ENCODE data around the gene MEF2A.
"Not testable (repeated sequence)": the region's sequence is repeated elsewhere in the genome, so short reads cannot be mapped to it uniquely, and the experiment has no call there.

The MEF2A gene
- 58.0 to 63.5 reads per million in 2 donors for total RNA-seq

DNA sequence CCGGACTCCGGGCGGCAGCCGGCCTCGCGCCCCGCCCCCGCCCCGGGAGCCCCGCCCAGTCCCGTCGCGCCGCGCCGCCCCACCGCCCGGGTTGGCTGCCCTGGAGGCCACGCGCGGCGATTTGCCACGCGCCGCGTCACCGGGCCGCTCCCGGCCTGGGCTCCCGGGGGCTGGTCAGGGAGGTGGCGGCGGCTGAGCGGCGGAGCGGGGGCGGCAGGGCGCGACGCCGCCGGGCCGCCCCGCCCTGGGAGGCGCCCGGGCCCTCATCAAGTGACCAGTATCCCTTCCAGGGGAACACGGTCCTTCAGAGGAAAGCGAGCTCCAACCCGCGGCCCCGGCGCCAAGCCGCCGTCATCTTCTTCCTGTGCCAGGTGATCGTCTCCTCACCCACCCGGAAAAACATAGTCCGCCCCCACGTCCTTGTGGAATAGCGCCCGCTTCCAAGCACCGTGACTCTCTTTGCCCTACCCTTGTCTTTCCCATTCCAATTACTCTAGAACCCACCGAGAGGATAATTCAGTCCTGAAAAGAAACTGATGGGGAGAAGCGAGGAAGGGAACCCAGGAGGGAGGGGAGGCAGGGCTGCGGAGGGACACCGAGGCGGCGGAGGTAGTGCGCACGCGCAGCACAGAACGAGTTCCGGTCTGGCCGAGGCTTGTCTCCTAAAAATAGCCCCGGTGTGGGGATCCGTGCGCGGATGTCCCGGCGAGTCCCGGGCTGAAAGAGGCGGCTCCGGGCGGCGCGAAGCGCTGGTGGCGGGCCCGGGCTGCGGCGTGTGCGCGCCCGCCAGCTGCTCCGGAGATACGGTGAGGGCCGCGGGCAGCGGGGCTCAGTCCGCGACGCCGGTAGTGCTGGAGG lies at the start of gene MEF2A:
Gene MEF2A (plus strand): TSS at position 686 of the 858 bp plus-strand sequence. CDS start 67,136 bp downstream, outside the sequence.
- DNase-seq: peak; percentile 82

DNA sequence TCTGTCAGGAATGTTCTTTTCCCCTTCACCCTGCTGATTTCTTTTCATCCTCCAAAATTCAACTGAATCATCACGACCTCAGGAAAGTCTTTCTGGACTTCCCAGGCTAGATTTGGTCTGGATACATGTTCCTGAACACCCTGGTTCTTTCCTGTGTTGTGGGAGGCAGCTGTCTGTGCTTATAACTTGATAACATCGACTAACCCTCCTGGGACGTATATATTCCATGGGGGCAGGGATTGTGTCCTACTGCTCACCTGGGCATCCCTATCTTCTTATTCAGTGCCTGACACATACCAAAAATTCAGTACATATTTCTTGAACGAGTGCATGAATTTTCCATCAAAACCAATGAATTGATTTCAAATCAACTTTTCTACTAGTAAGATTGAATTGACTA lies 47.6 kb upstream of the MEF2A start:
- no peak for DNase-seq

DNA sequence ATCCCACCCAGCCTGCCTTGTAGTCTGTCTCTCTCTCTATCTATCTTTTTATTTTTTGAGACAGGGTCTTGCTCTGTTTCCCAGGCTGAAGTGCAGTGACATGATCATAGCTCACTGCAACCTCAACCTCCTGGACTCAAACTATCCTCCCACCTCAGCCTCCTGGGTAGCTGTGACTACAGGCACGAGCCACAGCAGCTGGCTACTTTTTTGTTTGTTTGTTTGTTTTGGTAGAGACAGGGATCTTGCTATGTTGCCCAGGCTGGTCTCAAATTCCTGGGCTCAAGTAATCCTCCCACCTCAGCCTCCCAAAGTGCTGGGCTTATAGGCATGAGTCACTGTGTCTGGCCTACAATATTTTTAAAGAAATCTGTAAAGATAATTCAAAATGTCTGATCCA lies 46.4 kb upstream of the MEF2A start:
- DNase-seq: not testable (repeated sequence)

DNA sequence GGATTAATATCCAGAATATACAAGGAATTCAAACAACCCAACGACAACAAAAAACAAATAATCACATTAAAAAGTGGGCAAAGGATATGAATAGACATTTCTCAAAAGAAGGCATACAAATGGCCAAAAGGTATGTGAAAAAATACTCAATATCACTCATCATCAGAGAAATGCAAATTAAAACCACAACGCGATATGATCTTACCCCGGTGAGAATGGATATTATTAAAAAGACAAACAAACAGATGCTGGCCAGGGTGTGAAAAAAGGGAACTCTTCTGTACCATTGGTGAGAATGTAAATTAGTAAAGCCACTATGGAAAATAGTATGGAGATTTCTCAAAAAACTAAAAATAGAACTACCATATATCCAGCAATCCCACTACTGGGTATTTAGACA lies 43.5 kb upstream of the MEF2A start:
- no peak for DNase-seq

DNA sequence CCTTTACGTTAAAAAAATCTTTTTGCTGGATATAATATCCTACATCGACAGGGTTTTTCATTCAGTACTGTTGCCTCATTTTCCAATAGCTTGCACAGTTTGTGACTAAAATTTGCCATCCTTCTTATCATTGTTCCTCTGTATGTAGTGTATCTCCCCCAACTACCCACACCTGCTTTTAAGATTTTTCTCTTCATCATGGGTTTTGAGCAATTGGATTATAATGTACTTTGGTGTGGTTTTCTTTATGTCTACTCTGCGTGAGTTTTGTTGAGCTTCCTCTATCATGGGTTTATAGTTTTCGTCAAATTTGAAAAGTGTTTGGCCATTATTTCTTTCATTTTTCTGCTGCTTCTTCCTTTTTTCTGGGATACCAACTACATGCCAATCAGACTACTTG lies 39.6 kb upstream of the MEF2A start:
- DNase-seq: no peak

DNA sequence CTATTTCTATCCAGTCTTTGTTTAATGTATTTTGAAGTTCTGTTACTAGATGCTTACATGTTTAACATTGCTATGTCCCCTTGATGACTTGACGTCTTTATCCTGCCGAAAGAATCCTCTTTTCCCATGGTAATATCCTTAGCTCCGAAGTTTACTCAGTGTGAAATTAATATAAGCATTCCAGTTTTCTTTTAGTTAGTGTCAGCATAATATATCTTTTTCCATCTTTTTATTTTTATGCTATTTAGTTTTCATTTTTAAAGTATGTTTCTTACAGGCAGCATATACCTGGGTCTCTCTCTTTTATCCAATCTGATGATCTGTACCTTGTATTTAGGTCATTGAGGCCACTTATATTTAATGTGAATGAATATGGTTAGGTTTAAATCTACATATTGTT lies 39.1 kb upstream of the MEF2A start:
- DNase-seq: no peak

DNA sequence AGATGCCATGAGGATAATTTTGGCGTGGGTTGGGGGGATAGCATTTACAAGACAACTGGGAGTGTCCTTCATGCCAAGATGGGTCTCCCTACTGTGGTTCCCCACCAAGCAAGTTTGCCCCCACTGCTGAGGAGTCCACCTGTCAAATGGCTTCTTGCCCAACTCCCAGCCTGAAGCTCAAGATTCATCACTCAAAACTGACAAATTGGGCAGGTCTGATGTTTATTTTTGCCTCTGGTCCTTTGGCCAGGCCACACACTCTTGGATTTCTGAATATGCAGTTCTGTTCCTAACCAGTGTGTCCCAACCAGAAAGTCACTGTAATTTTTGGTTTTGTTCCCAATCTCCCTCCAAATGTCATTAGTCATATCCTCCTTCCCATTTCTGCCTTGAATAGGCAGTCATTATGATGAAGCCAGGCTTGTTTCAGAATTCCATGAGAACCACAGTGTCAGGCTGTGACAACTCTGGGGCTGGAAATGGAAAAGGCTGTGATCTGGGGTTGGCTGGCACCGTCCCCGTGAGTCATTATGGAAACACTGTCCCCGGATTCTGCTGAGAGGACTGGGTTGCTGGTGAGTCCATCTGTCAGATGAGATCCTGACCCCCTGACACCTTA lies 29.3 kb upstream of the MEF2A start:
- DNase-seq: no peak

DNA sequence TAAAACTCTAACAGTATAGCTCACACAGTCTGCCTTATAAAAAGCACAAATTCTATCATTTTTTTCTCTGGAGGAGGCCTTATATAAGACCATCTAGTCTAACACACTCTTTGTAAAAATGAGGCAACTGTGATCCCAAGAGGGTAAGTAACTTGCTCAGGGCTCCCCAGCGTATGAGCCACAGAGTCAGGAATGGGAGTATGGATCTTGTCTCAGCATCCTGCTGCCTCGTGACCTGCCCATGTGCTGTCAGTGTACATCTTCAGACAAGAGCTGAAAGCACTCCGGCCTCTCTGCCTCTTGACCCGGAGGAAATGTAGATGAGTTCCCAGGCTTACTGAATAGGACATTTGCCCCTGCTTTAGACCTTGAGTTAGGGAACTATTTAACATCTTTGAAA lies 28.4 kb upstream of the MEF2A start:
- no peak for DNase-seq

DNA sequence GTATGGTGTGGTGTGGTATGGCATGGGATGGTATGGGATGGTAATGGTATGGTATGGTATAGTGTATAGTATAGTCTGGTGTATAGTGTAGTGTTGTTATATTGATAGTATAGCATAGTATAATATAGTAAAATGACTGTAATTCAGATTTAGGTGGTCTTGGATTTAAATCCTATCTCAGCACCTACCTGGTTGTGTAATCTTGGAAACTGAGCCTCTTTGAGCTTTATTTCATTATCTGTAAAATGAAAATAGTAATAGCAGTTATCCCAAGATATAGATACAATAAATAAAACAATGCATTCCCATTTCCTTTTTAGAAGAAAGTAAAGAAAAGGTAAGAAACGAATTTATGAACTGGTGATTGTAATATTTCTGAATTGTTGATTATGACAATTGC lies 27.5 kb upstream of the MEF2A start:
- DNase-seq: no peak

DNA sequence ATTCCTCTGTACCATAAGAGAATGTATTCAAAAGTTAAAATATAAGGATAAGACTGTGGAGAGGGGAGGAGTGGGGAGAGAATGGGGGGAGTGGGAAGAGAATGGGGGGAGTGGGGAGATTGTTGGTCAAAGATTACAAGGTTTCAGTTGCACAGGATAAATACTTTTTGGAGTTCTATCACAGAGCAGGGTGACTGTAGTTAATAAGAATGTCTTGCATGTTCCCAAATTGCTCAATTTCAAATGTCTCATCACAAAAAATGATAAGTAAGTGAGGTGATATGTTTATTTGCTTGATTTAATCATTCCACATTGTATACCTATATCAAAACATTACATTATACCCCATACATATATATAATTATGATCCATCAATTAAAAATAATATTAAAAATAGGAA lies 23.0 kb upstream of the MEF2A start:
- no peak for DNase-seq

DNA sequence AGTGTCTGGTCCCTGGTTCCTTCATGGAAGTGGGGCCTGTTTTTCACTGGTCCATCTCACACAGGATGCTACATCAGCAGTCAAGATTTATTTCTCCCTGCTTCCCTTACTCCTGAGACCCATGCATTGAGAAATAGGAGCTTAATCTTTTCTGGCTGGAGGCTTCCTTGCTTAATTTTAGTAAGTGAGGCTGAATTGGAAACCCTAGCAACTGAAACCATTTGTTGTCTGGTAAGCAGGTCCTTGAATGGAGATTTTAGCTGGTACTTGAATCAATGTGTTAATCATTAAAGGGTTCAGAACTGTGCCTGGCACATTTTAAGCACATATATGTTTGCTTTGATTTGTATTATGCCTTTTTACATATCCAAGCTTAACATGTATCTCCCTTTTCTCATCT lies 20.2 kb upstream of the MEF2A start:
- DNase-seq: no peak

DNA sequence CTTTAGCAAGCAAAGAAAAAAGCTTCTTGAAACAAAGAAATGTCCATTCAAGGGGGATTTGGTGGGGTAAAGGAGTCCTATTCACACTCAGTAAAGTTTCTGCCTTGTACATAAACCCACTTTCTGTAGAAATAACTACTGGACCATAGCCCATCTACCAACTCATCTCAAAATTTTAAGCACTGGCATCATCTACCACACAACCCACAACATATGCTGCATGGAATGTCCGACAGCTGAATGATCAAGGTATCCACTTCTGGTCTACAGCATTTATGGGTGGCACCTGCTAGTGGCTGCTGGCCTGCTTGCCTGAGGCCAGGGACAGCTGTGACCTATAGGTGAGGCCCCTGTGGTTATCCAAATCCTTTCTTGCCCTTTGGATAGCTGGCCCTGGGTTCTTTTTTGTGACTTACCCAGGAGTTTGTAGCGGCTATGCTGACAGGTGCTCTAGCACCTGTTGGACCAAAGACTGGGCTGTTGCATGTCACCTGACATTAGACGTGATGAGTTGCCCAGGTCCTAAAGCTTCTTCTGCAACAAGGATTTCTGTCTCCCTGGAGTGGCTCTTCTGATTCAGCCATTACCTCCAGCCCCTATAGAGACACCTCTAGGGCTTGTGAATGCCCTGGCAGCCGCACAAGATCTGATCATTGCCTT lies 19.2 kb upstream of the MEF2A start:
- no peak for DNase-seq

DNA sequence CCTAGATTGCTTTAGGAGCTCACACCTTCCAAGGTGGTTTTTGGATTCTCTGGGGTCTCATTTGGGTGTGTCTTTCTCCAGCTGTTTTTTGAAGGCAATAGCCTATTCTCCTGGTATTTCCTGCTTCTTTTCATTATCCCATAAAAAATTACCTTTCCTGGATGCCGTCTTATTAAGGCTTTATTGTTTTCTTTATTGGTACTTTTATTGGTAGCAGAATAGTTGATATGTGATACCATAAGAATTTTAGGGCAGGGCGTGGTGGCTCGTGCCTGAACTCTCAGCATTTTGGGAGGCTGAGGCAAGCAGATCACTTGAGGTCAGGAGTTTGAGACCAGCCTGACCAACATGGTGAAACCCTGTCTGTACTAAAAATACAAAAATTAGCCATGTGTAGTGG lies 18.3 kb upstream of the MEF2A start:
- DNase-seq: no peak

DNA sequence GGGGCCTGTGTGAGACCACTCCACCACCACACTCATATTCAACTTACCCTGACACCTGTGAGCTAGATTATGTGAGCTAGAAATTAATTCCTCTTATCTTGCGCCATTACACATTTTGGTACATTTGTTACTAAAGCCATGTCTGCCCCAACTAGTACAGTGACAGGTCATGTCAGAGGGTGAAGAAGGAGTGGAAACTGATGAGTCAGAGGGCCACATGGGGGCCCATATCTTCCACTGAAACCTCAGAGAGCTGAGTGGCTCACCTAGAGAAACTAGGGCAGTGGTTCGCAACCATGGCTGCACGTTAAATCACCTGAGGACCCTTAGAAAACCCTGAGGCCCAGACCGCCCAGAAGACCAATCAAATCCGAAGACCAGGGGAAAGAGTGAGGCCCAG lies 15.7 kb upstream of the MEF2A start:
- DNase-seq: no peak

DNA sequence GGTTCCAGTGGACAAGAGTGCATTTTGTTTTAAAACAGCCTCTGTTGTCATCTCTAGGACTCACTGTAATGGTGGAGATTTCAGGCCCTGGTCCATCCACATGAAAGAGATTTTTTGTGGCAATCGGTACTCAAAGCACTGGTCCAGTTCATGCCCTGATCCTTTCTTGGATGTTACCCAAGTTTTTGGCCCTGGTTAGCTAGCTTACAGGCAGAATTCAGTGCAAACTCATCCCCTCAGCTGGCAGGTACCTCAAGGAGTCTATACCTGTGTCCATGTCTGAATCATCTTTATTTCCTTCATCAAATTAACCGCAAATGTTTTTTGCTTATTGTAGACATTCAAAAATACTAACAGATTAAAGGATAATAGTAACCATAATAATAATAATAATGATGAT lies 13.7 kb upstream of the MEF2A start:
- no peak for DNase-seq

DNA sequence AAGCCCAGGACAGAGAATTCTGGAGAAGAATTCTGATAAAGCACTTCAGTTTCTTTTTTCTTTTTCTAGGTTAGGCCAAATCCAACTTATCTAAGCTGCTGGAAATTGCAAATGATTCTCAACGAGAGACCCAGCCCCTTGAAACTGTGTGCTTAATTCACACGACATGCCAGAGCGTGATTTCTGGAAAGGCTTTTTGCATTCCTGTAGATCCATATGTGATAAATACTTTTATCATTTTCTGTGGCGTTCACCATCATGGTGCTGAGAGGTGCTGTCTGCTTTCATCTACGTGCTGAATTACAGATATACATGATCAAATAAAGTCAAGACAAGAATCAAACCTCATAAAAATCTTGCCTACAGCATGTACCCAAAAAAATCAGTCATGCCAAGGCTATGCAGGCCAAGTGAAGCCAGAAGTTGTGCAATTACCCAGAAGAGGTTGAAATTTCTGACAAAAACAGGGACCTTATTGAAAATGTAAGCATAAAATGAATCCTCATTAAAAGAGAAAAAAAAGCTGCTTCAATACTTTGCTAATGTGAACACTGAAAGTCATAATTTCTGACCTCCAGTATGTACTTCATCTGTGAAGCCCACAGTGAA lies 10.8 kb upstream of the MEF2A start:
- DNase-seq: no peak

DNA sequence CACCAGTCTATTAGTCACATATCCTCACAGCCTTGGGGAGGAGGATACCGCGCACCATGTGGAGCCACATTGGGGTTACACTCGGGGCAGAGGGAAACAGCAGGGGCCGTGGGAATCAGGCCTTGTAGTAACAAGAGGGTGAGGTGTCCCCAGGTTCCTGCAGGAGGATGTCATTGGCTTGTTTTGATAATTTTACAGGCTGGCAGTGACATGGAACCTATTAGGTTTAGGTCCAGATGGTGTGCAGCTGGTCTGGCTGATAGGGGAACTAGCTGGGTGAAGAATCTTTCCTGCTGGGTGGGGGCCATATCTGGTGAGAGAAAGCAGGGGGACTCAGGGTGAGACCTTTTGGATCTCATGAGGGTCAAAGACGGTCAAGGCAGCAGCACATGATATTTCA lies 9.8 kb upstream of the MEF2A start:
- DNase-seq: no peak

DNA sequence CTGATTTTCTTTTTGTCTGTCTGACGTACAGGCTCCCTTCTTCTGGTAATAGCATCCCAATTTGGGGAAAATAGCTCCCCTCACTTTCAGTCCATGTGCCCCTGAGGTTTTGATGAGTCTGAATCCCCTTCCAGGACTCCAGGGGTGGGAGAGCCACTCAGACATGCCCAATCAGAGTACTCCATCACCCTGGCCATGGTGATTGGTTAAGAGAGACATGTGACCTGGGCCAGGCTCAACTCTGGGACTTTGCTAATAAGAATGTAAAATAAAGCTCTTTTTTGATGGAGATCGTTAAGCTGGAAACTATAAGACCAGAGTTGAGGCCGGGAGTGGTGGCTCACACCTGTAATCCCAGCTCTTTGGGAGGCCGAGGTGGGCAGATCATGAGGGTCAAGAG lies 9.2 kb upstream of the MEF2A start:
- no peak for DNase-seq

DNA sequence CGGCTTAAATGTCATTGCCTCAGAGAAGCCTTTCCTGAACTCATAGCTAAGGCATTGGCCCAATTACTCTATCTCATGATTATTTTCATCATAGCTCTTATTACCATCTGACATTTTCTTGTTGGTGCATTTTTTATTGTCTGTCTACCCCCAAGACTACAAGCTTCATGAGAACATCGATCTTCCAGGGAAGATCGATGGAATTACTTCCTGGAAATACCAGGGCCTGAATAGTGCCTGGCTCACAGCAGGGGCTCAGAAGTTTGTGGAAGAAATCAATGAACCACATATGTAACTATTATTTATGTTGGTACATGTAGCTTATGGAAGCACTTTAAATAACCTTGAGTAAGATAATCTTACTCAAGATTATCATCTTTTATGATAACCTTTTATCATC lies 7.7 kb upstream of the MEF2A start:
- no peak for DNase-seq

DNA sequence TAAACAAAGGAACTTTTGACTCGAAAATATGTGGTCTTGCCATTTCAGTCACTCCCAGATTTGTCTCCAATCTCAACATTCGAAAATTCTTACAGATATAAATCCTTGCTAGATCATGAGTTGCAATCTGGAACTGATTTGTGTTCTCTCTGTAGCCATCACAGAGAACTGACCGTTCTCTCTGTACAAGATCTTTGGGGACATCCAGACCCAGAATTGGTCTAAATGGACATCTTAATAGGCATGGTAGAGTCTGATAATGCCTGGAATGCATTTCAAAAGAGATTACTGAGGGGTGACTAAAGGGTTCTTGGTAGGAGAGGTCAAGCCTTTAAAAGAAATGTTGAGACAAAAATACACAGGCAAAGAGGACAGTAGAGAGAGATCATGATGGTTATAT lies 7.2 kb upstream of the MEF2A start:
- no peak for DNase-seq

DNA sequence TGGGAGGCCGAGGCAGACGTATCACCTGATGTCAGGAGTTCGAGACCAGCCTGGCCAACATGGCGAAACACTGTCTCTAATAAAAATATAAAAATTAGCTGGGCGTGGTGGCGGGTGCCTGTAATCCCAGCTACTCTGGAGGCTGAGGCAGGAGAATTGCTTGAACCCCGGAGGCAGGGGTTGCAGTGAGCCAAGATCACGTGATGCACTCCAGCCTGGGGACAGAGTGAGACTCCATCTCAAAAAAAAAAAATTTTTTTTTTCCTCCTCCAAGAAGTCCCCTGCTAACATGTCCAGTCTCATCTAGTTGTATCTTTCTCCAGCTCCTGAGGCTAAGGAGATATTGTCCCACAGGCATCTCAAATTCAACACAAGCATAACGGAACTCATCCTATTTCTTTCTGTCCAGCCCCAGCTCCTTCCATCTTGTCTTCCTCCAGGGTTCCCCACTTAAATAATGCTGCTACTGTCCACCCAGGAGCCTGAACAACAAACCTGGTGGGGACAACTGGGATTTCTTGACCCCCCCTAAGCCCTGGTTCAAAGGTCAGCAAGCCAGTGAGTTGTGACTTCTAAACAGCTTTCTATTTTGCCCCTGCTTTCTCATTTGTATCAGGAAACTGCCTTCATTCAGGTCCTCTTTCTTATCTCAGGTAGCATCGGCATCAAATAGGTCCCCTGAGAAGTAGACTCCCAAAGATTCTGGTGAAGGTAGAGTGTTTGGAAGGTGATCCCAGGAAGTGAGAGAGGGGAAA lies 4.1 kb upstream of the MEF2A start:
- DNase-seq: no peak

DNA sequence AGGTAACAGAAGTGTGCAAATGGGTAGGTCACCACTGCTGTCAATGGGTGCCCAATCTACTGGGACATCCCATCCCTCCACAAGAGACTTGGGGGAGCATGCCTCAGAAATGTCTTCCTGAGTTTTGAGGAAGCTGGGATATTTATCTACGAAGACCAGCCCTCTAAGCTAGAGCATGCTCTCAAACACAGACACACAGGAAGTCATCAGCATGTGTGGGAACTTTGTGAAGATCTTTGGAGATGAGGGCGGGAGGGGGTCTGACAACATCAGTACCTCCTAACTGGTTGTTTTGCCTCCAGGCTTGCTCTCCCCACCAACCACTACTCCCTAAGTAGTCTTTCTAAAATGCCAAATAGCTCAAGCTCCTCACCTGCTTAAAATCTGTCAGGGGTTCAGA lies 3.5 kb upstream of the MEF2A start:
- DNase-seq: no peak

Data from activated gamma-delta T cell (primary cell).